HCT116 (cell line): ENCODE measurements around the gene TTYH2. TPM values are rescaled to one million over a fixed set of nuclear protein-coding genes. Genes with fewer than 3 reads are reported as not detected.

ENCODE experiments used
- ATAC-seq: fragments of 200-7000 bp; cut with Tn5 transposase; 2 replicates; pipeline ENCODE4 v1.9.1; 2020; ENCODE audit warnings: mild to moderate bottlenecking, moderate library complexity
- BruUV-seq: library from RNA; stranded (reverse); fragments of 400-500 nt; replicated peaks from 2 replicates; lab custom pipeline; 2021; lab: Mats Ljungman, UMichigan
- CTCF ChIA-PET: fragments of 300-600 bp; sonication (Branson Sonifier 250); formaldehyde crosslinking; loops from one replicate; lab custom pipeline; 2021; ENCODE audit warnings: antibody characterized with exemption; lab: Charles Lee
- POLR2A ChIA-PET: fragments of 300-600, 350-600 bp; sonication (Branson Sonifier 250); formaldehyde crosslinking; loops from one replicate; lab custom pipeline; 2021; ENCODE audit warnings: antibody characterized with exemption; lab: Charles Lee
- RAD21 ChIA-PET, 2 experiments: fragments of 300-600 bp; sonication (Branson Sonifier 250); formaldehyde crosslinking; loops; one replicate each; lab custom pipeline; 2023; ENCODE audit warnings: low total read pairs in 2 of 2; ENCODE audit not compliant: uncharacterized antibody in 2 of 2, unreplicated experiment in 2 of 2, low non-redundant PET in 1 of 2; lab: Charles Lee
- DNase-seq: peaks from one replicate; pipeline ENCODE4 v3.0.0-alpha.2; 2010; ENCODE audit warnings: low read depth, low spot score
- H2AFZ ChIP-seq: fragments of 200-600 bp; shearing (Covaris generic), sonication (generic); 2 replicates; pipeline ENCODE4 v1.6.1; 2017; ENCODE audit warnings: low read depth, mixed run types, mixed read lengths, antibody characterized with exemption, low read length; ENCODE audit not compliant: poor library complexity, severe bottlenecking
- H3K27ac ChIP-seq: 2 replicates; pipeline ENCODE4 v1.5.1; 2012; ENCODE audit warnings: low read depth, low read length
- H3K27me3 ChIP-seq: fragments of 200-600 bp; sonication (generic); 2 replicates; pipeline ENCODE4 v1.6.1; 2016; ENCODE audit warnings: mixed run types, low read length, mixed read lengths; ENCODE audit not compliant: insufficient read depth
- H3K36me3 ChIP-seq, 2 experiments: fragments of 200-500 bp in 1 of 2; fragments of 200-600 bp in 1 of 2; sonication (Bioruptor generic) in 1 of 2; sonication (generic) in 1 of 2; 2 replicates each; pipeline versions ENCODE4 v1.5.1 to v1.6.1; 2014 to 2016; ENCODE audit warnings: low read length in 2 of 2, inconsistent platforms in 1 of 2, mixed read lengths in 1 of 2, mixed run types in 1 of 2; ENCODE audit not compliant: insufficient read depth in 2 of 2, control insufficient read depth in 1 of 2
- H3K4me1 ChIP-seq, 2 experiments: fragments of 200-600 bp in 1 of 2; sonication (generic) in 1 of 2; 2 replicates each; pipeline versions ENCODE4 v1.5.1 to v1.6.1; 2012 to 2017; ENCODE audit warnings: low read length in 2 of 2, inconsistent platforms in 1 of 2, mild to moderate bottlenecking in 1 of 2, mixed read lengths in 1 of 2, mixed run types in 1 of 2, moderate library complexity in 1 of 2; ENCODE audit not compliant: insufficient read depth in 2 of 2, control insufficient read depth in 1 of 2
- H3K4me2 ChIP-seq: fragments of 200-600 bp; sonication (generic); 2 replicates; pipeline ENCODE4 v1.6.1; 2017; ENCODE audit warnings: mixed run types, low read length, mixed read lengths
- H3K4me3 ChIP-seq, 2 experiments: fragments of 200-600 bp in 1 of 2; sonication (generic) in 1 of 2; replicated peaks in 1 of 2; 2 replicates each; pipeline ENCODE4 v1.5.1; 2011 to 2016; ENCODE audit warnings: low read length in 2 of 2, control low read depth in 1 of 2, low read depth in 1 of 2, mild to moderate bottlenecking in 1 of 2, mixed read lengths in 1 of 2, mixed run types in 1 of 2
- H3K79me2 ChIP-seq: fragments of 200-600 bp; sonication (generic); 2 replicates; pipeline ENCODE4 v1.6.1; 2017; ENCODE audit warnings: mild to moderate bottlenecking, mixed run types, low read length, moderate library complexity, mixed read lengths; ENCODE audit not compliant: insufficient read depth
- H3K9ac ChIP-seq: fragments of 200-600 bp; sonication (generic); 2 replicates; pipeline ENCODE4 v1.6.1; 2016; ENCODE audit warnings: low read length, mixed read lengths
- H3K9me2 ChIP-seq: fragments of 200-600 bp; sonication (generic), shearing (Covaris generic); 2 replicates; pipeline ENCODE4 v1.6.1; 2017; ENCODE audit warnings: mixed run types, mild to moderate bottlenecking, moderate library complexity; ENCODE audit not compliant: insufficient read depth
- H3K9me3 ChIP-seq, 2 experiments: fragments of 200-500 bp in 1 of 2; fragments of 200-600 bp in 1 of 2; sonication (Bioruptor generic) in 1 of 2; sonication (generic) in 1 of 2; 2 replicates each; pipeline ENCODE4 v1.6.1; 2014 to 2017; ENCODE audit warnings: low read length in 2 of 2, mixed read lengths in 2 of 2, inconsistent platforms in 1 of 2, low read depth in 1 of 2, mild to moderate bottlenecking in 1 of 2, mixed run types in 1 of 2, moderate library complexity in 1 of 2; ENCODE audit not compliant: control insufficient read depth in 1 of 2, insufficient read depth in 1 of 2
- H4K20me1 ChIP-seq: fragments of 200-600 bp; sonication (generic), shearing (Covaris generic); 2 replicates; pipeline ENCODE4 v1.6.1; 2017; ENCODE audit warnings: mixed run types, mild to moderate bottlenecking, moderate library complexity; ENCODE audit not compliant: insufficient read depth
- CBX3 ChIP-seq: IDR thresholded peaks from 2 replicates; pipeline ENCODE4 v1.6.1; 2012; ENCODE audit warnings: low read depth
- CEBPB ChIP-seq: IDR thresholded peaks from 2 replicates; pipeline ENCODE4 v1.6.1; 2012; ENCODE audit warnings: low read depth
- CTCF ChIP-seq, 3 experiments: fragments of 200-600 bp in 1 of 3; sonication (generic) in 1 of 3; IDR thresholded peaks in 2 of 3; conservative IDR thresholded peaks in 1 of 3; 2 replicates each; pipeline ENCODE4 v1.5.1; 2012 to 2017; ENCODE audit warnings: low read depth in 2 of 3, low read length in 2 of 3, antibody characterized with exemption in 1 of 3, borderline replicate concordance in 1 of 3, control low read depth in 1 of 3, mild to moderate bottlenecking in 1 of 3, mixed read lengths in 1 of 3, mixed run types in 1 of 3, moderate library complexity in 1 of 3; ENCODE audit not compliant: insufficient read depth in 1 of 3
- EGR1 ChIP-seq: IDR thresholded peaks from 2 replicates; pipeline ENCODE4 v1.6.1; 2012; ENCODE audit warnings: low read depth
- ELF1 ChIP-seq: IDR thresholded peaks from 2 replicates; pipeline ENCODE4 v1.6.1; 2012; ENCODE audit warnings: low read depth, borderline replicate concordance
- EZH2 ChIP-seq: fragments of 200-600 bp; sonication (generic); IDR thresholded peaks from 2 replicates; pipeline ENCODE4 v1.6.1; 2017; ENCODE audit warnings: antibody characterized with exemption, mixed run types
- EZH2phosphoT487 ChIP-seq: fragments of 200-600 bp; IDR thresholded peaks from 2 replicates; pipeline ENCODE4 v1.6.1; 2018; ENCODE audit warnings: antibody characterized with exemption, borderline replicate concordance
- FOSL1 ChIP-seq: IDR thresholded peaks from 2 replicates; pipeline ENCODE4 v1.6.1; 2012; ENCODE audit warnings: low read depth
- MAX ChIP-seq: IDR thresholded peaks from 2 replicates; pipeline ENCODE4 v1.6.1; 2012
- POLR2A ChIP-seq: IDR thresholded peaks from 2 replicates; pipeline ENCODE4 v1.7.0; 2011; ENCODE audit warnings: borderline replicate concordance; ENCODE audit not compliant: insufficient read depth, insufficient read length; ENCODE audit errors: extremely low read depth
- RAD21 ChIP-seq: IDR thresholded peaks from 2 replicates; pipeline ENCODE4 v1.6.1; 2012; ENCODE audit warnings: low read depth, mild to moderate bottlenecking
- REST ChIP-seq: IDR thresholded peaks from 2 replicates; pipeline ENCODE4 v1.6.1; 2012; ENCODE audit warnings: low read depth
- SIN3A ChIP-seq: IDR thresholded peaks from 2 replicates; pipeline ENCODE4 v1.6.1; 2012; ENCODE audit warnings: low read depth
- SP1 ChIP-seq: IDR thresholded peaks from 2 replicates; pipeline ENCODE4 v1.6.1; 2012; ENCODE audit warnings: low read depth
- SRF ChIP-seq: IDR thresholded peaks from 2 replicates; pipeline ENCODE4 v1.6.1; 2012; ENCODE audit warnings: low read depth
- TCF7L2 ChIP-seq: IDR thresholded peaks from 2 replicates; pipeline ENCODE4 v1.7.0; 2011; ENCODE audit warnings: borderline replicate concordance, inconsistent platforms; ENCODE audit not compliant: insufficient read depth, insufficient read length; ENCODE audit errors: extremely low read depth
- YY1 ChIP-seq: IDR thresholded peaks from 2 replicates; pipeline ENCODE4 v1.6.1; 2011; ENCODE audit warnings: low read length, low read depth, moderate library complexity, mild to moderate bottlenecking; ENCODE audit not compliant: insufficient replicate concordance; ENCODE audit errors: extremely low read depth
- ZFX ChIP-seq: fragments of 450-650 bp; IDR thresholded peaks from 2 replicates; pipeline ENCODE4 v1.6.1; 2017
- ZNF274 ChIP-seq: fragments of 200-500 bp; sonication (Bioruptor generic); IDR thresholded peaks from 2 replicates; pipeline ENCODE4 v1.6.1; 2014; ENCODE audit warnings: mild to moderate bottlenecking, low read depth, low read length, inconsistent platforms
- intact Hi-C: fragments of 100-400 bp; cut with micrococcal nuclease; formaldehyde crosslinking; loops from 2 replicates; pipeline ENCODE4 v1.10.0; 2022
- total RNA-seq: library from RNA; stranded (reverse); gene quantifications from one replicate; pipeline ENCODE4 v1.2.1, GENCODE V29; 2021; ENCODE audit not compliant: unreplicated experiment
- TF ChIP-seq, protein P1 (sequence below): IDR thresholded peaks from 2 replicates; pipeline ENCODE4 v1.6.1; 2012

Gene TTYH2
- total RNA-seq, 1 experiment from 2014 or later = 10.8 TPM

- Histone ChIP-seq H3K4me1 (no peaks in the 10 kb centered on the region), H3K36me3 (no peaks in the 10 kb centered on the region), H3K27me3 (no peaks in the 10 kb centered on the region), H3K9ac (no peak overlapping the region), H2AFZ (no peak overlapping the region), H3K79me2 (no peaks in the 10 kb centered on the region), H3K4me2 (no peak overlapping the region), H3K27ac (no peak overlapping the region), H3K9me3 (no peaks in the 10 kb centered on the region), H4K20me1 (no peaks in the 10 kb centered on the region), H3K9me2 (no peaks in the 10 kb centered on the region), H3K4me3 (no peak overlapping the region)
- CTCF ChIA-PET = interaction anchor here (0.8 kb wide), 1 partner anchor 8 kb away, joined by 3 read pairs; no protein-coding TSS in a partner anchor
- intact Hi-C loops = loop anchor here (10.0 kb wide), 1 partner anchor 297 kb away; no protein-coding TSS in a partner anchor
- POLR2A ChIA-PET = no interaction called here
- RAD21 ChIA-PET = no interaction called here
- no peak for ATAC-seq
- no peak for DNase-seq
- TF ChIP-seq ZFX (no peak), POLR2A (no peak), EZH2 (no peak), SIN3A (no peak), REST (no peak), SP1 (no peak), MAX (no peak), EZH2phosphoT487 (no peak), ZNF274 (no peak), EGR1 (no peak), TCF7L2 (no peak), SRF (no peak), CEBPB (no peak), ELF1 (no peak), CBX3 (no peak), RAD21 (no peak), FOSL1 (no peak), YY1 (no peak), CTCF (IDR thresholded peaks at IDR 0.05 in 2 of 3, conservative IDR thresholded peaks at IDR 0.05 in 1 of 3; ENCODE audit: borderline replicate concordance in 1 of 3, insufficient read depth in 1 of 3, low read depth in 2 of 3, low read length in 2 of 3) (no peak)
- TF ChIP-seq, protein P1, sequence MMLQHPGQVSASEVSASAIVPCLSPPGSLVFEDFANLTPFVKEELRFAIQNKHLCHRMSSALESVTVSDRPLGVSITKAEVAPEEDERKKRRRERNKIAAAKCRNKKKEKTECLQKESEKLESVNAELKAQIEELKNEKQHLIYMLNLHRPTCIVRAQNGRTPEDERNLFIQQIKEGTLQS = no peak
- no TSS peak for BruUV-seq
Measured at GRCh38 chr17:74307984-74308773, 94.8 kb downstream of the TTYH2 start.
